ENCODE results near the gene CCDC192. TPM values are rescaled to one million over a fixed set of nuclear protein-coding genes. Genes with fewer than 3 reads are reported as not detected.

The CCDC192 gene
- total RNA-seq, 1 experiment from 2014 or later = not detected

- DNase-seq (ENCODE audit: low spot score) = peak; percentile 47
Observed at GRCh38 chr5:127892467-127893207, 189.4 kb downstream of the CCDC192 start.

GRCh38 chr5:127893232-127893631, 190.0 kb downstream of the CCDC192 start:
- Histone ChIP-seq H3K9me3 (ENCODE audit: low read depth, low read length, poor library complexity, severe bottlenecking) (no peaks in the 10 kb centered on the region), H3K27ac (ENCODE audit: low read depth, low read length, poor library complexity, severe bottlenecking) (no peak overlapping the region), H3K27me3 (replicated peaks; ENCODE audit: insufficient read depth, low read depth, low read length, poor library complexity) (no peaks in the 10 kb centered on the region), H3K4me3 (ENCODE audit: low read depth, low read length, poor library complexity, severe bottlenecking) (no peak overlapping the region), H3K4me1 (ENCODE audit: insufficient read depth, low read length, poor library complexity, severe bottlenecking) (peaks cover 6% of the 10 kb centered on the region), H3K36me3 (ENCODE audit: insufficient read depth, low read length, poor library complexity, severe bottlenecking) (no peaks in the 10 kb centered on the region)
- intact Hi-C loops (cut with micrococcal nuclease; ENCODE audit: unreplicated experiment) = no loop called here
- no TSS peak for BruUV-seq (replicated peaks)
- ChIA-PET CTCF (no interaction called here), POLR2A (ENCODE audit: low non-redundant PET) (no interaction called here)
- TF ChIP-seq, protein P1, sequence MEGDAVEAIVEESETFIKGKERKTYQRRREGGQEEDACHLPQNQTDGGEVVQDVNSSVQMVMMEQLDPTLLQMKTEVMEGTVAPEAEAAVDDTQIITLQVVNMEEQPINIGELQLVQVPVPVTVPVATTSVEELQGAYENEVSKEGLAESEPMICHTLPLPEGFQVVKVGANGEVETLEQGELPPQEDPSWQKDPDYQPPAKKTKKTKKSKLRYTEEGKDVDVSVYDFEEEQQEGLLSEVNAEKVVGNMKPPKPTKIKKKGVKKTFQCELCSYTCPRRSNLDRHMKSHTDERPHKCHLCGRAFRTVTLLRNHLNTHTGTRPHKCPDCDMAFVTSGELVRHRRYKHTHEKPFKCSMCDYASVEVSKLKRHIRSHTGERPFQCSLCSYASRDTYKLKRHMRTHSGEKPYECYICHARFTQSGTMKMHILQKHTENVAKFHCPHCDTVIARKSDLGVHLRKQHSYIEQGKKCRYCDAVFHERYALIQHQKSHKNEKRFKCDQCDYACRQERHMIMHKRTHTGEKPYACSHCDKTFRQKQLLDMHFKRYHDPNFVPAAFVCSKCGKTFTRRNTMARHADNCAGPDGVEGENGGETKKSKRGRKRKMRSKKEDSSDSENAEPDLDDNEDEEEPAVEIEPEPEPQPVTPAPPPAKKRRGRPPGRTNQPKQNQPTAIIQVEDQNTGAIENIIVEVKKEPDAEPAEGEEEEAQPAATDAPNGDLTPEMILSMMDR (conservative IDR thresholded peaks at IDR 0.05; ENCODE audit: low read depth, low read length) = no peak
- TF ChIP-seq EZH2 (IDR thresholded peaks at IDR 0.05; ENCODE audit: borderline replicate concordance, low read depth, low read length, poor library complexity, severe bottlenecking) = no peak
- DNase-seq (ENCODE audit: low spot score) = no peak

More at GRCh38 chr5:127892467-127893207, 189.4 kb downstream of the CCDC192 start:
- peaks cover 6% of the 10 kb centered on the region for H3K4me1 ChIP-seq (ENCODE audit: insufficient read depth, low read length, poor library complexity, severe bottlenecking)
- no peaks in the 10 kb centered on the region for H3K9me3 ChIP-seq (ENCODE audit: low read depth, low read length, poor library complexity, severe bottlenecking)
- TF ChIP-seq EZH2 (IDR thresholded peaks at IDR 0.05; ENCODE audit: borderline replicate concordance, low read depth, low read length, poor library complexity, severe bottlenecking) = no peak
- TF ChIP-seq, protein P1 (conservative IDR thresholded peaks at IDR 0.05; ENCODE audit: low read depth, low read length) = no peak
- no peaks in the 10 kb centered on the region for H3K36me3 ChIP-seq (ENCODE audit: insufficient read depth, low read length, poor library complexity, severe bottlenecking)
- intact Hi-C loops (cut with micrococcal nuclease; ENCODE audit: unreplicated experiment) = no loop called here
- no peaks in the 10 kb centered on the region for H3K27me3 ChIP-seq (replicated peaks; ENCODE audit: insufficient read depth, low read depth, low read length, poor library complexity)
- BruUV-seq (replicated peaks) = no TSS peak
- POLR2A ChIA-PET (ENCODE audit: low non-redundant PET) = no interaction called here
- CTCF ChIA-PET = no interaction called here
- H3K4me3 ChIP-seq (ENCODE audit: low read depth, low read length, poor library complexity, severe bottlenecking) = no peak overlapping the region
- H3K27ac ChIP-seq (ENCODE audit: low read depth, low read length, poor library complexity, severe bottlenecking) = no peak overlapping the region

- CTCF ChIA-PET = no interaction called here
- no peak for DNase-seq (ENCODE audit: low spot score)
- POLR2A ChIA-PET (ENCODE audit: low non-redundant PET) = no interaction called here
- H3K9me3 ChIP-seq (ENCODE audit: low read depth, low read length, poor library complexity, severe bottlenecking) = no peaks in the 10 kb centered on the region
- BruUV-seq (replicated peaks) = no TSS peak
- no peak overlapping the region for H3K4me3 ChIP-seq (ENCODE audit: low read depth, low read length, poor library complexity, severe bottlenecking)
- TF ChIP-seq EZH2 (IDR thresholded peaks at IDR 0.05; ENCODE audit: borderline replicate concordance, low read depth, low read length, poor library complexity, severe bottlenecking) = no peak
- TF ChIP-seq, protein P1 (conservative IDR thresholded peaks at IDR 0.05; ENCODE audit: low read depth, low read length) = no peak
- peaks cover 6% of the 10 kb centered on the region for H3K4me1 ChIP-seq (ENCODE audit: insufficient read depth, low read length, poor library complexity, severe bottlenecking)
- H3K27me3 ChIP-seq (replicated peaks; ENCODE audit: insufficient read depth, low read depth, low read length, poor library complexity) = no peaks in the 10 kb centered on the region
- intact Hi-C loops (cut with micrococcal nuclease; ENCODE audit: unreplicated experiment) = no loop called here
- no peaks in the 10 kb centered on the region for H3K36me3 ChIP-seq (ENCODE audit: insufficient read depth, low read length, poor library complexity, severe bottlenecking)
- no peak overlapping the region for H3K27ac ChIP-seq (ENCODE audit: low read depth, low read length, poor library complexity, severe bottlenecking)
Observed at GRCh38 chr5:127894461-127894860, 191.3 kb downstream of the CCDC192 start.
